Measurements from ENCODE around the gene AK8.

DNA sequence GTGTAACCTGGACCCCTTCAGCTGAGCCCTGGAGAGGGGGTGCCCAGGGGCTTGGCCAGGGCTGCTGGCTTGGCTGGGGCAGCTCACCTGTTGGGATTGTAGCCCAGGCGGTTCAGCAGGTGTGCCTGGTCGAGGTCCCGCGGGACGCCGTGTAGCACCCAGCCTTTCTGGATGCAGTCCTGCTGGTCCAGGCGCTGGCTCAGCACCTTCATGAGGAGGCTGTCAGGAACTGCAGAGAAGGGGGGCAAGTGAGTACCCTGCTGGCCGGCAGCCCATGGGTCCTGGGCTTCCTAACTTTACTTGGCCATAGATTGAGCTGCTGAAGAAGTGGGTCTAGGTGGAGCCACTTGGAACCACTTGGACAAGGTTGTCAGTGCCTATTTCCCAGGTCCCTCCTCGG is 85.5 kb downstream of the AK8 start:
- TF ChIP-seq CTCF (IDR thresholded peaks at IDR 0.05; ENCODE audit: low read length) = no peak
- TF ChIP-seq EZH2 (IDR thresholded peaks at IDR 0.05; ENCODE audit: borderline replicate concordance, low read length) = no peak

Measured in OCI-LY1 (cell line).